Muscle of back (tissue), 11 donors: ENCODE measurements around the gene MEIS2. TPM values are rescaled to one million over a fixed set of nuclear protein-coding genes. Genes with fewer than 3 reads are reported as not detected.

Experiments
- DNase-seq, 3 donors: peaks; one replicate each; pipeline versions ENCODE4 v3.0.0 to v3.0.0-alpha.2; 2013
- polyA plus RNA-seq, 10 donors: library from polyadenylated mRNA; unstranded; fragments of 120-200 nt; gene quantifications; one replicate each; pipeline ENCODE4 v1.2.1, GENCODE V29; 2013; ENCODE audit not compliant: insufficient read length in 10 of 10

Gene MEIS2
- polyA plus RNA-seq, 10 donors: 8.6 to 21.2 (median 9.8) TPM

- DNase-seq: no peak
Observed at GRCh38 chr15:37112971-37113670, 12.8 kb upstream of the MEIS2 start.

GRCh38 chr15:37112171-37112570, 11.8 kb upstream of the MEIS2 start:
- no peak for DNase-seq

DNA sequence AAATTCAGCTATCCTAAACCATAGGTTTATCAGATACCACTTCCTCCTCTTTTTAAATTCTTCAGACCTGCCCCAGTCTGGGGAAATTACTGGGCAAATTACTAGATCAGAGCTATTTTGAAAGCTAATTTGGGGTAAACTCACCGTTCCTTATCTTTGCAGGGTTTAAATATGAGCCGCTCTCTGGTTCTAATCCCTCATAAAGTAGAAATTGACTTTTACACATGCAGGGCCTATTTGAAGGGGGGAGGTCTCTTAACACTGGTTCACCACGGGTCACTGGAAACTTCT, 11.0 kb upstream of the MEIS2 start:
- no peak for DNase-seq

DNA sequence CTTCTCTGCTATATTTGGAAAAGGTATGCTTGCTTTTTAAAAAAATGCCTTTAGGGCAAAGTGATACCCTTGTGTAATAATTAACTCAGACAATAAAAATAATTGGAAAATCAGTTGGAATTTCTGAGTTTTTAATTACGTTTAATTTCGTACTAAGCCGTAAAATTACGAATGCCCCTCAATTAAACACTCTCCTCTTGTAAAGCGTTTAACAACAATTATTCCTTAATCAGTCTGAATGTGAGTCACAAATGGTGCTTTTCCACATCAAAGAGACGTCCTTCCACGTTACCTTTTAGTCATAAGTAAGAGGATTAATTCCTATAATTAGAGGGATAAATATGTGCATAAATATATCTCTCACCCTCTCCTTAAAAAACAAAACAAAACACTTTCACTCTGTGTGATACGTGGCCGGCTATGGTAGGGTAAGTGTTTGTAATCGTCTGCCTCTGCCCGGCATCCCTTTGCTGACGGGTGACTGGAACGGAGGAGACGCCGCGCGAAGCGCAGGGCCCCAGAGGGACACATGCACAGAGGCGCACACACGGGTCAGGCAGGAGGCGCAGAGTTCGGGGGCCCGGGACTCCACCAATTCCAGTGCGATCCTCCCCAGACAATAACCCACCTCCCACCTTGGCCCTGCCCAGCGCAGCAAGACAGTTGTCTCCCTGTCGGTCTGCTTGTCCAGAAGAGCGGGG, 9.7 kb upstream of the MEIS2 start:
- peak in 1 of 3 donors; percentile 84 for DNase-seq

GRCh38 chr15:37109168-37109871, 9.0 kb upstream of the MEIS2 start:
- peak in 1 of 3 donors; percentile 79 for DNase-seq

DNA sequence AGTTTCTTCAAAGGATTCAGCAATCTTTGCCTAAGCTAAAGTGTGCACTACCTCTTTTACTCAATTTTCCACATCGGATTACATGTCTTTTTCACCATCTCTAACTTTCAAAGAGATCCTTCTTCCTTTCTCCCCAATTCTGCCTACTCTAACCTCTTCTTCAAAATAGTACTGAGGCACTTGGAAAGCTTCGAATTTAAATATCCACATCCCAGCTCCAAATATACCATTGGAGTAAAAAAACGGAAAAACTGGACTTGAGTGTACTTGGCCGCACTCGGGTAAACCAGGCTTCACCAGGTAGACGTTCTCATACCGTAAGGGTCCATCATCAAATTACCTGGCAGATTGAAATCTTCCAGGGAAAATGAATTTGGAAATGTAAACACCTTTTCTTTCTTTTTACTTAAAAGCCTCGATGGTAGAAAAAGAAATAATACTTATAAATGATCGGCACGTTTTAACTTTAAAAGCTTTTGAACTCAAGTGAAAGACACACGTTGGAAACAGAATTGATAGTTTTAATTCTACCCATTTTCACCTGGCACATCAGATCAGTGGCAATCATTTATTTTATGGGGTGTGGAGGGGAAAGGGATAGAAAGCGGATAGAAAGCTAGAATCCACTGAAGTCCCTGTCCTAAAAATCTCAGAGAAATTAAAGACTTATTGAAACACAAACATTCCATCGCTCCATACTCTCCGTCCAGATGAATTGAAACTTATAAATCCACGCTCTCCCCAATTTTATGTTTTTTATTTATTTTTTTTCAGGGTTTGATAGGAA, 8.2 kb upstream of the MEIS2 start:
- DNase-seq: peak in 1 of 3 donors; percentile 69

- no peak for DNase-seq
Observed at GRCh38 chr15:37107744-37108380, 7.5 kb upstream of the MEIS2 start.

- peak in 1 of 3 donors; percentile 80 for DNase-seq
Observed at GRCh38 chr15:37107071-37107743, 6.9 kb upstream of the MEIS2 start.

DNA sequence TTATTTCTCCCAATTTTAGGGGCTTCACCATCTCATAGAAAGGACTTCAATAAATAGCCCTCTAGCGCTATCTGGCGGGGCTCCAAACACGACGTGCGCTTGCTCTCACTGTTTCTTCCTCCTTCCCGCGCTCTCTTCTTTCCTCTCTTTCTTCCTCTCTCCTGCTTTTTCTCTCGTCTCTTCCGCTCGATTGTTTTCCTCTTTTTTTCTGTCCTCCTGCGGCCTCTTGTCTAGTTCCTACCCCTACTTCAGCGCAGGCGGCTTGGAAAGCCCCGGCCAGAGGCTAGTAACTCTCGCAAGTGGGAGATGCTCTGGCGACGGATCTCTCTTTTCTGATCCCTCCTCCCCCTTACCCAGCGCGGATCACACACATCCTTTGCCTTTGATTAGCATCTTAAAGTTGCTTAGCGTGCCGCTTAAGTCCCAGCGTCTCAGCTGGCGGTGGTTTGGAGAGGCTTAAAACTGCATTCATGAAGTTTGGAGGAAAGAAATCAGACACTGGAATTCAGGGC, 6.2 kb upstream of the MEIS2 start:
- DNase-seq: peak in 1 of 3 donors; percentile 87

GRCh38 chr15:37105889-37106288, 5.5 kb upstream of the MEIS2 start:
- DNase-seq: peak in 1 of 3 donors; percentile 78

GRCh38 chr15:37105029-37105428, 4.7 kb upstream of the MEIS2 start:
- peak in 1 of 3 donors; percentile 48 for DNase-seq

DNA sequence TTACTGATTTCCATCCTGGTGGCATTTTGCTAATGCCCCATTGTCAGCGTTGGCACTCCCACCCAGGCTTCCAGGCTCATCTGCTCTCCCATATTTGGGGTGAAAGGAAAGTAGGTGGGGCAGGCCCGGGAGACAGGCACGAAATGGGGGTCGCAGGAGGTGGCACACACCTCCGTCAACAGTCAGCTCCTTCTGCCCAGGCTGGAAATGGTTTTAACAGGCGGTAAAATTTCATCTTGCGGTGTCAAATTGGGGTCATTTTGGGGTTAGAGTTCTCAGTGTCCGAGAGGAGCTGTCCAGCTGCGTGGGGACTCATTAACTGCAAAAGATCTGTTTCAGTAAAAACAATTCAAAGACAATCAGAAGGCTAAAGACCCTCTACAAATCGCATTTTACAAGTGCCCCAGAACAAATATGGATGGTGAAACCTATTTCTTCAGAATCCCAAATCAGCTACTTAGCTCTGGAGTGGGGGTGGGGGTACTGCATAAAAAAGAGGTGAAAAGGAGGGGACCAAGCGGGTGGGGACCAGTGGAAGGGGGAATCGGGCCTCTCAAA, 4.2 kb upstream of the MEIS2 start:
- peak in 1 of 3 donors; percentile 74 for DNase-seq

- peak in 1 of 3 donors; percentile 32 for DNase-seq
Observed at GRCh38 chr15:37103475-37104423, 3.4 kb upstream of the MEIS2 start.

GRCh38 chr15:37103163-37103435, 2.8 kb upstream of the MEIS2 start:
- no peak for DNase-seq

DNA sequence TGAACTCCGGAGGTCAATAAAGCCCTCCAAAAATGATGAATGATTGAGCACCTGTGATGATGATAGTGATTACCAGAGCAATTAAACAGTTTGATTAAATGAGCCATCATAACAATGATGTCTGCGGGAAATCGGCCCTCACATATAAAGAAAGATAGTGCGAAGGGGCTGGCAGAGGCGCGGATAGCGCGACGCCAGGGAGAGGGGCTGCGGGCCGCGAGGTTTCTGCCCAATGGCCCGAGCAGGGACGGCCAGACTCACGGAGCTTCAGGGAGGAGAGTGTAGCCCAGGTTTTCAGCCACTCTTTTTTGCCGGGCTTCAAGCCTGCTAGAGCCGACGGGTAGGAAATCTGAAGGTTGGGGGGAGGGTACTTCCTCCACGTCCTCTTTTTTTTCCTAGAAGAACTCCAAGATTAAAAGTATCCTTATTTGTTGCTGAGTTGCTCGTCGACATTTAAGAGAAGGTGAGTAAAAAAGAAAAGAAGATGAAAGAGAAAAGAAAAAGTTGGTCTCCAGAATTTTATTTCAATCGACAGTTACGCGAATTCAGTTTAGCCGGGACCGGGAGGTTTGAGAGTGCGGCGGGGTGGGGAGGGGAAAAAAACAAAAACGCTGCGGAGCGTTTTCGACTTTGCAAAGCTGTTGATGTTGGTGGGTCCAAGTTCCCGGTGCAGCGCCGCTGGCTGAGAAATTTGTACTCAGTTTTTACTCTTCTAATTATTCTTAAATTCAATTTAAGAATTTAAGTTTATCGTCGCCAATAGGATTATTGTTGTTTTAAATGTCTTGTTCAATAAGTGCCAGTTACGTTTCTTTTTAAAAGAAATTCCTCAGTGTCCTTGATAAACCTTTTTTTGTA, 2.2 kb upstream of the MEIS2 start:
- DNase-seq: peak in 1 of 3 donors; percentile 92

DNA sequence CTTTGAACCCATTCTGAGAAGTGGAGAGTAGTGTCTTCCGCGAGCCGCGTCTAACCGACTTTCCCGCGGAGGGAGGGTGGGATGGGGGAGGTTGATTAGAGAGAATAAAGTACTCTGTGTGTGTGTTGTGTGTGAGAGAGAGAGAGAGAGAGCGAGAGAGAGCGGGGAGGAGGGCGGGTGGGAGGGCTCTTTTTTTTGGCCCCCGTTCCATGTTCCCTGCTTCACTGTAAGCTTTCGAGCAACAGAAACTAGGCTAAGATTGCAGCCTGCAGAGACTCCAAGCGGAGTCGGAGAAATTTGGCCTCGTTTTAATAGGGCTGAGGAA, 1.6 kb upstream of the MEIS2 start:
- DNase-seq: peak in 2 of 3 donors; percentile 74 to 83

DNA sequence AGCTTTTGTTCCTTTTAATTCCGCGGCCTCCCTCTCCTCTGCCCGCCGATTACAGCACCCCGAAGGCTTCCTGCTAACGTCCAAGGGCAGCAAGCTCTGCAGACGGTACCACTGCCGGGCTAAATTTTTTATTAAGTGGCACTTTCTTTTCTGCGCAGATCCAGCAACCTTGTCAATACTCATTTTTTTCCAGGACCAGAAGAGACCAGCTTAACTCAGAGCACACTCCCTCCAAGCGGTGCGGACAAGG, 542 bp upstream of the MEIS2 start:
- DNase-seq: no peak

GRCh38 chr15:37099319-37100108, 835 bp downstream of the MEIS2 start:
- peak in 2 of 3 donors; percentile 53 to 82 for DNase-seq
